GM12878 (cell line): ENCODE results near the gene SOCS6. TPM values are rescaled to one million over a fixed set of nuclear protein-coding genes. Genes with fewer than 3 reads are reported as not detected.

Experiments used
- ATAC-seq: fragments of 200-7000 bp; cut with Tn5 transposase; 3 replicates; pipeline ENCODE4 v1.9.1; 2020; ENCODE audit warnings: mild to moderate bottlenecking, moderate library complexity
- BruUV-seq: library from RNA; stranded (reverse); fragments of 400-500 nt; replicated peaks from 2 replicates; lab custom pipeline; 2021; lab: Mats Ljungman, UMichigan
- CTCF ChIA-PET: fragments of 300-600 bp; sonication (Branson Sonifier 250); formaldehyde crosslinking; extraction: SDS; loops from one replicate; lab custom pipeline; 2021; ENCODE audit warnings: inconsistent platforms; lab: Yijun Ruan, JAX
- POLR2A ChIA-PET: fragments of 350-600 bp; formaldehyde crosslinking; extraction: SDS; loops from one replicate; lab custom pipeline; 2021; ENCODE audit warnings: inconsistent platforms; lab: Charles Lee
- RAD21 ChIA-PET: fragments of 300-600 bp; sonication (Branson Sonifier 250); formaldehyde crosslinking; loops from one replicate; lab custom pipeline; 2023; ENCODE audit warnings: antibody characterized with exemption; ENCODE audit not compliant: unreplicated experiment; lab: Charles Lee
- SMC1A ChIA-PET: fragments of 300-600 bp; sonication (Branson Sonifier 250); formaldehyde crosslinking; loops from one replicate; lab custom pipeline; 2023; ENCODE audit not compliant: unreplicated experiment, uncharacterized antibody; lab: Charles Lee
- DNase-seq: peaks from one replicate; pipeline ENCODE4 v3.0.0-alpha.2; 2011; ENCODE audit warnings: low read depth, low spot score
- FAIRE-seq: peaks from 3 replicates; lab custom pipeline; 2011; peaks lifted over from hg19 to GRCh38; lab: Jason Lieb, UNC
- H2AFZ ChIP-seq: 2 replicates; pipeline ENCODE4 v1.6.0; 2011; ENCODE audit warnings: low read depth, low read length, control low read depth; ENCODE audit not compliant: control insufficient read depth
- H3K27ac ChIP-seq: 2 replicates; pipeline ENCODE4 v1.5.1; 2011; ENCODE audit warnings: control low read depth; ENCODE audit not compliant: control insufficient read depth, insufficient read depth
- H3K27me3 ChIP-seq, 2 experiments: replicated peaks in 1 of 2; 2 replicates each; pipeline versions ENCODE4 v1.6.0 to v1.6.1; 2011; ENCODE audit warnings: low read length in 1 of 2; ENCODE audit not compliant: control insufficient read depth in 2 of 2, insufficient read depth in 2 of 2
- H3K36me3 ChIP-seq, 2 experiments: 2 replicates each; pipeline ENCODE4 v1.5.1; 2011; ENCODE audit warnings: low read length in 1 of 2; ENCODE audit not compliant: control insufficient read depth in 2 of 2, insufficient read depth in 2 of 2
- H3K4me1 ChIP-seq: 2 replicates; pipeline ENCODE4 v1.6.1; 2011; ENCODE audit warnings: mild to moderate bottlenecking, low read length, moderate library complexity, mixed read lengths; ENCODE audit not compliant: control insufficient read depth, insufficient read depth
- H3K4me2 ChIP-seq: 2 replicates; pipeline ENCODE4 v1.6.0; 2011; ENCODE audit warnings: control low read depth; ENCODE audit not compliant: control insufficient read depth, insufficient read depth
- H3K4me3 ChIP-seq: fragments of 200-600 bp; sonication (generic); 2 replicates; pipeline ENCODE4 v1.5.1; 2016
- H3K79me2 ChIP-seq: 2 replicates; pipeline ENCODE4 v1.6.0; 2011; ENCODE audit warnings: low read length; ENCODE audit not compliant: control insufficient read depth, insufficient read depth
- H3K9ac ChIP-seq: 2 replicates; pipeline ENCODE4 v1.8.0; 2011; ENCODE audit warnings: low read length, control low read depth, mixed read lengths; ENCODE audit not compliant: control insufficient read depth, insufficient read depth
- H3K9me3 ChIP-seq: replicated peaks from 3 replicates; pipeline ENCODE4 v1.5.1; 2011; ENCODE audit warnings: mild to moderate bottlenecking, low read length; ENCODE audit not compliant: control insufficient read depth, insufficient read depth
- H4K20me1 ChIP-seq: 2 replicates; pipeline ENCODE4 v1.6.0; 2011; ENCODE audit not compliant: control insufficient read depth, insufficient read depth
- BCL3 ChIP-seq: IDR thresholded peaks from 2 replicates; pipeline ENCODE4 v1.6.1; 2011; ENCODE audit warnings: borderline replicate concordance, low read depth, mild to moderate bottlenecking, moderate library complexity, low read length; ENCODE audit not compliant: insufficient read depth, poor library complexity, severe bottlenecking
- DPF2 ChIP-seq: fragments of 450-650 bp; IDR thresholded peaks from 2 replicates; pipeline ENCODE4 v1.6.1; 2017; ENCODE audit warnings: mild to moderate bottlenecking
- NFYB ChIP-seq: IDR thresholded peaks from 2 replicates; pipeline ENCODE4 v1.6.1; 2011; ENCODE audit warnings: low read depth, mild to moderate bottlenecking, low read length, improper control_type of control experiment, moderate library complexity; ENCODE audit not compliant: insufficient read depth
- NR2C1 ChIP-seq: fragments of 450-650 bp; IDR thresholded peaks from 2 replicates; pipeline ENCODE4 v1.6.1; 2017; ENCODE audit warnings: antibody characterized with exemption, mild to moderate bottlenecking, moderate library complexity
- POLR2AphosphoS2 ChIP-seq: IDR thresholded peaks from 2 replicates; pipeline ENCODE4 v1.6.1; 2011; ENCODE audit warnings: low read depth, mild to moderate bottlenecking, low read length, improper control_type of control experiment, moderate library complexity
- RAD21 ChIP-seq: IDR thresholded peaks from 2 replicates; pipeline ENCODE4 v1.6.1; 2011; ENCODE audit warnings: mild to moderate bottlenecking, low read depth, low read length, moderate library complexity; ENCODE audit not compliant: insufficient read depth
- SMARCA5 ChIP-seq: fragments of 450-650 bp; IDR thresholded peaks from 2 replicates; pipeline ENCODE4 v1.6.1; 2017; ENCODE audit warnings: mild to moderate bottlenecking
- SREBF2 ChIP-seq: IDR thresholded peaks from 2 replicates; pipeline ENCODE4 v1.6.1; 2012; ENCODE audit warnings: mild to moderate bottlenecking, low read length
- SUPT20H ChIP-seq: IDR thresholded peaks from 2 replicates; pipeline ENCODE4 v1.6.1; 2011; ENCODE audit warnings: low read depth, mild to moderate bottlenecking, low read length, moderate library complexity, borderline replicate concordance; ENCODE audit not compliant: control insufficient read depth
- TBL1XR1 ChIP-seq: IDR thresholded peaks from 2 replicates; pipeline ENCODE4 v1.6.1; 2012; ENCODE audit warnings: low read depth, low read length, improper control_type of control experiment
- TCF7 ChIP-seq: IDR thresholded peaks from 2 replicates; pipeline ENCODE4 v1.6.1; 2014; ENCODE audit warnings: antibody characterized with exemption, borderline replicate concordance
- YY1 ChIP-seq: IDR thresholded peaks from 2 replicates; pipeline ENCODE4 v1.6.1; 2011; ENCODE audit warnings: low read depth, mild to moderate bottlenecking, low read length
- ZBTB11 ChIP-seq: fragments of 450-650 bp; formaldehyde crosslinking; IDR thresholded peaks from 2 replicates; pipeline ENCODE4 v1.5.0; 2022; ENCODE audit warnings: mild to moderate bottlenecking, missing genetic modification characterization
- WGBS: methylation state at CpG from one replicate; pipeline ENCODE4 v1.1.6; 2016; ENCODE audit warnings: low lambda C conversion rate; ENCODE audit not compliant: insufficient replicate concordance, insufficient coverage; ENCODE audit errors: missing lambda C conversion rate; 5-methylcytosine and 5-hydroxymethylcytosine counted together
- in situ Hi-C: fragments of 300-500 bp; cut with MboI; formaldehyde crosslinking; loops from 9 replicates; pipeline ENCODE4 v1.14.3; 2018; ENCODE audit warnings: mixed read lengths
- intact Hi-C: fragments of 100-400 bp; cut with micrococcal nuclease; formaldehyde crosslinking; loops from one replicate; pipeline ENCODE4 v1.14.2; 2022; ENCODE audit not compliant: unreplicated experiment
- polyA plus RNA-seq, 11 experiments: library from polyadenylated mRNA; depleted of rRNA in 4 of 11; unstranded in 6 of 11; stranded (reverse) in 5 of 11; fragments of >200 nt; fragmentation: Nextera tagmentation in 4 of 11; fragmentation: Illumina TruSeq in 1 of 11; extraction: Ambion mirVana in 4 of 11; extraction: Trizol in 1 of 11; gene quantifications; 1 replicate in 1 of 11; 2 replicates in 10 of 11; pipeline versions ENCODE4 v1.2.1 to v1.2.3, GENCODE V29; 2011 to 2016; ENCODE audit warnings: inconsistent platforms in 2 of 11, missing spikeins in 2 of 11, low read depth in 1 of 11
- total RNA-seq, 4 experiments: library from RNA; depleted of rRNA in 3 of 4; stranded (reverse); fragments of >200 nt in 3 of 4; fragmentation: Illumina TruSeq in 1 of 4; extraction: Trizol in 1 of 4; gene quantifications; 2 replicates each; pipeline versions ENCODE4 v1.2.1 to v1.2.3, GENCODE V29; 2013 to 2021

Gene SOCS6
- total and polyA plus RNA-seq, 10 of the 15 experiments (the other 5 are each of a cell fraction or from before 2014, with no cell fraction given) = 1.6 to 6.1 (median 4.1) TPM

DNA sequence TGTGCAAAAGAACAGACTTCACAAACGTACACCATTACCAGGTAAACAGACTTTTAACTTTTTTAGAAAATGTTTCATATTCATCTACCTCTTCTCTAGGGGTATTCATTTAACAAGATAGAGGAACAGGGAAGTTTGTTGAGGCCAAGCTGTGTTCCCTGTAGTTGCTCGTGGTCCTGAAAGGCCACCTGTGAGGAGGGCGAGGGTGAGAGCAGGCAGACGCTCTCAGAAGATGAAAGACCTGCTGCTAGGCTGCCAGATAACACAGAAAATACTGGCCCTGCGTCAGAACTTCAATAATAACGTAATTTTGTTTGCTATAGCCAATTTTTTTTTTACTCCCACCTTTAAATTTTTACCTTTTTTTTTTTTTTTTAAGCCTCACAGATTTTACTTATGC lies 42.0 kb downstream of the SOCS6 start:
- Histone ChIP-seq H3K27ac (no peak overlapping the region), H3K27me3 (no peaks in the 10 kb centered on the region; a peak in 1 of 4 replicates), H4K20me1 (no peaks in the 10 kb centered on the region), H3K79me2 (no peaks in the 10 kb centered on the region), H3K36me3 (no peaks in the 10 kb centered on the region), H3K4me1 (no peaks in the 10 kb centered on the region), H3K4me3 (no peak overlapping the region), H3K9ac (no peak overlapping the region), H2AFZ (no peak overlapping the region), H3K9me3 (peaks cover 2% of the 10 kb centered on the region; the same call in 1 of the 3 replicates), H3K4me2 (no peak overlapping the region)
- SMC1A ChIA-PET = interaction anchor here (0.7 kb wide), 1 partner anchor 11 kb away, joined by 3 read pairs; no protein-coding TSS in a partner anchor
- in situ Hi-C loops = no loop called here
- RAD21 ChIA-PET = no interaction called here
- intact Hi-C loops = no loop called here
- FAIRE-seq (peak; percentile 31), ATAC-seq (no peak), DNase-seq (no peak)
- BruUV-seq = no TSS peak
- TF ChIP-seq SMARCA5 (no peak), TBL1XR1 (no peak), SREBF2 (no peak), ZBTB11 (CRISPR knock-in tag) (no peak), TCF7 (no peak), NFYB (no peak), RAD21 (no peak), NR2C1 (no peak), SUPT20H (no peak), POLR2AphosphoS2 (no peak), BCL3 (no peak), DPF2 (no peak), YY1 (no peak)
- 71% methylated on average over 6 of the region's 6 CpGs for WGBS
- POLR2A ChIA-PET = interaction anchor here (0.6 kb wide), 1 partner anchor 765 kb away, joined by 5 read pairs; no protein-coding TSS in a partner anchor
- CTCF ChIA-PET = interaction anchor here (0.6 kb wide), 1 partner anchor 31 kb away, joined by 3 read pairs; no protein-coding TSS in a partner anchor
